HepG2 (cell line): ENCODE measurements around the gene SAMD4B. TPM values are rescaled to one million over a fixed set of nuclear protein-coding genes. Genes with fewer than 3 reads are reported as not detected.
A peak's percentile ranks its signal among the peaks of the same experiment; 100 is the strongest.

Source experiments
- ATF6 ChIP-seq: sonication (generic); formaldehyde crosslinking; conservative IDR thresholded peaks from 2 replicates; pipeline ENCODE4 v1.4.0; 2020; ENCODE audit warnings: missing genetic modification reagents
- CCDC6 ChIP-seq: sonication (generic); formaldehyde crosslinking; IDR thresholded peaks from 2 replicates; pipeline ENCODE4 v1.8.1; 2022; ENCODE audit warnings: mild to moderate bottlenecking, missing genetic modification reagents, moderate library complexity
- CREM ChIP-seq, 2 experiments: sonication (generic) in 1 of 2; formaldehyde crosslinking in 1 of 2; IDR thresholded peaks; 2 replicates each; pipeline versions ENCODE4 v1.4.0 to v1.6.1; 2016 to 2020; ENCODE audit warnings: antibody characterized with exemption in 1 of 2, mild to moderate bottlenecking in 1 of 2, missing genetic modification reagents in 1 of 2
- HBP1 ChIP-seq: IDR thresholded peaks from 2 replicates; pipeline ENCODE4 v1.6.1; 2016; ENCODE audit warnings: low read depth, control low read depth
- RFXANK ChIP-seq: IDR thresholded peaks from 2 replicates; pipeline ENCODE4 v1.6.1; 2016
- polyA plus RNA-seq, 8 experiments: library from polyadenylated mRNA; depleted of rRNA in 3 of 8; stranded (reverse) in 7 of 8; unstranded in 1 of 8; fragments of >200 nt; fragmentation: Illumina TruSeq in 4 of 8; extraction: Trizol in 4 of 8; gene quantifications; 2 replicates each; pipeline versions ENCODE4 v1.2.1 to v1.2.3, GENCODE V29; 2011 to 2016; ENCODE audit warnings: low read depth in 4 of 8, missing spikeins in 1 of 8, mixed read lengths in 1 of 8; ENCODE audit not compliant: insufficient read depth in 1 of 8
- total RNA-seq, 5 experiments: library from RNA; depleted of rRNA; stranded (reverse); fragments of >200 nt; fragmentation: Illumina TruSeq; extraction: Trizol; gene quantifications; 2 replicates each; pipeline ENCODE4 v1.2.3, GENCODE V29; 2016; ENCODE audit warnings: low read depth in 1 of 5
- TF ChIP-seq, protein P1 (sequence below), 2 experiments: sonication (generic) in 1 of 2; formaldehyde crosslinking in 1 of 2; IDR thresholded peaks; 2 replicates each; pipeline versions ENCODE4 v1.4.0 to v1.6.1; 2016 to 2020; ENCODE audit warnings: borderline replicate concordance in 1 of 2, low read depth in 1 of 2, mild to moderate bottlenecking in 1 of 2, missing genetic modification reagents in 1 of 2
- TF ChIP-seq, protein P2 (sequence below): IDR thresholded peaks from 2 replicates; pipeline ENCODE4 v1.4.0; 2020; ENCODE audit warnings: mild to moderate bottlenecking, missing genetic modification reagents
- TF ChIP-seq, protein P3 (sequence below): sonication (generic); formaldehyde crosslinking; IDR thresholded peaks from 2 replicates; pipeline ENCODE4 v1.5.1; 2020; ENCODE audit warnings: mild to moderate bottlenecking, missing genetic modification reagents
- TF ChIP-seq, protein P4 (sequence below): IDR thresholded peaks from 2 replicates; pipeline ENCODE4 v1.6.1; 2016; ENCODE audit warnings: missing biosample characterization, missing genetic modification reagents, low read depth

The SAMD4B gene
- total and polyA plus RNA-seq, 2 of the 13 experiments (the other 11 are each of a cell fraction or from before 2014, with no cell fraction given) = 26.0 to 31.8 TPM

DNA sequence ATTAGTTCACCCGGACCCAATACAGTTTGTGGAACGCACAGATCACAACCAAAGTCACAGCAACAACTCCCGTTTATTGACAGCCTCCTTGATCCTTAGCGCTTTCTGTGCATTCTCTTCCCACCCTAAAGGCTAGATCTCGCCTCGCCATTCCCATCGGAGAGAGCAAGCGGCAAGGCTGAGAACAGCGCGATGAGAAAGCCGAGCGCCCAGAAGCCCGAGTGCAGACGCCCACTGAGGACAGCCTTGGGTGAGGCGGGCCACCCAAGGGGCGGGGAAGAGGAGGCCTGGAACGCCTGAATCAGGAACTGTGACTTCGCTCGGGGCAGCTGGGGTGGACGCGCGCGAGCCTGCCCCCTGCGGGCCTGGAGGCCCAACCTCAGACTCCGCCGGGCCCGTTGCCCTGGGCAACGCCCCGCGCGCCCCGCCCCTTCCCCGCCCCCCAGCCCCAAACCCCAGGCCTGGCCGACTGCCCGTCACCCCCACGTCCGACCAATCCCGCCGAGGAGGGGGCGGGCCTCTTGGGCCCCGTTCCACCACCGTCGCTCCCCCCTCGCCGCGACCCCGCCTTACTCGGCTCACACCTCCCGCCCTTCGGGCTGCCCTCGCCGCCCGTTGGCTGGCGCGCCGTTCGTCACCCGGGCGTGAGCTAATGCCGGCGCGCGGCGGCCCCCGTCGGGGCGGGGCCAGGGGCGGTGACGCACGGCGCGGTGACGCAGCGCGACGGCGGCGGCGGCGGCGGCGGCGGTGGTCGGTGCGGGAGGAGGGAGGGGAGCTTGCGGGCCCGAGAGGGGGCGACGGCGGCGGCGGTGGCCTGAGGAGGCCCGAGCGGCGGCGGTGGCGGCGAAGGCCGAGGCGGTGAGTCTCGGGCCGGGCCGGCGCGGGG, at the start of gene SAMD4B (continued):
- TF ChIP-seq CCDC6 (no peak), ATF6 (no peak), RFXANK (CRISPR knock-in tag) (no peak), CREM (IDR thresholded peaks at IDR 0.05) (peak; percentile 58), CREM (CRISPR knock-in tag; IDR thresholded peaks at IDR 0.05) (no peak), HBP1 (CRISPR knock-in tag) (peak; percentile 81; the same call in 1 of the 2 replicates)
- TF ChIP-seq, protein P1, sequence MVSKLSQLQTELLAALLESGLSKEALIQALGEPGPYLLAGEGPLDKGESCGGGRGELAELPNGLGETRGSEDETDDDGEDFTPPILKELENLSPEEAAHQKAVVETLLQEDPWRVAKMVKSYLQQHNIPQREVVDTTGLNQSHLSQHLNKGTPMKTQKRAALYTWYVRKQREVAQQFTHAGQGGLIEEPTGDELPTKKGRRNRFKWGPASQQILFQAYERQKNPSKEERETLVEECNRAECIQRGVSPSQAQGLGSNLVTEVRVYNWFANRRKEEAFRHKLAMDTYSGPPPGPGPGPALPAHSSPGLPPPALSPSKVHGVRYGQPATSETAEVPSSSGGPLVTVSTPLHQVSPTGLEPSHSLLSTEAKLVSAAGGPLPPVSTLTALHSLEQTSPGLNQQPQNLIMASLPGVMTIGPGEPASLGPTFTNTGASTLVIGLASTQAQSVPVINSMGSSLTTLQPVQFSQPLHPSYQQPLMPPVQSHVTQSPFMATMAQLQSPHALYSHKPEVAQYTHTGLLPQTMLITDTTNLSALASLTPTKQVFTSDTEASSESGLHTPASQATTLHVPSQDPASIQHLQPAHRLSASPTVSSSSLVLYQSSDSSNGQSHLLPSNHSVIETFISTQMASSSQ (IDR thresholded peaks at IDR 0.05; ENCODE audit: low read depth) = no peak
- TF ChIP-seq, protein P1 (CRISPR knock-in tag; IDR thresholded peaks at IDR 0.05; ENCODE audit: borderline replicate concordance) = peak; percentile 63; the same call in 1 of the 2 replicates
- TF ChIP-seq, protein P2, sequence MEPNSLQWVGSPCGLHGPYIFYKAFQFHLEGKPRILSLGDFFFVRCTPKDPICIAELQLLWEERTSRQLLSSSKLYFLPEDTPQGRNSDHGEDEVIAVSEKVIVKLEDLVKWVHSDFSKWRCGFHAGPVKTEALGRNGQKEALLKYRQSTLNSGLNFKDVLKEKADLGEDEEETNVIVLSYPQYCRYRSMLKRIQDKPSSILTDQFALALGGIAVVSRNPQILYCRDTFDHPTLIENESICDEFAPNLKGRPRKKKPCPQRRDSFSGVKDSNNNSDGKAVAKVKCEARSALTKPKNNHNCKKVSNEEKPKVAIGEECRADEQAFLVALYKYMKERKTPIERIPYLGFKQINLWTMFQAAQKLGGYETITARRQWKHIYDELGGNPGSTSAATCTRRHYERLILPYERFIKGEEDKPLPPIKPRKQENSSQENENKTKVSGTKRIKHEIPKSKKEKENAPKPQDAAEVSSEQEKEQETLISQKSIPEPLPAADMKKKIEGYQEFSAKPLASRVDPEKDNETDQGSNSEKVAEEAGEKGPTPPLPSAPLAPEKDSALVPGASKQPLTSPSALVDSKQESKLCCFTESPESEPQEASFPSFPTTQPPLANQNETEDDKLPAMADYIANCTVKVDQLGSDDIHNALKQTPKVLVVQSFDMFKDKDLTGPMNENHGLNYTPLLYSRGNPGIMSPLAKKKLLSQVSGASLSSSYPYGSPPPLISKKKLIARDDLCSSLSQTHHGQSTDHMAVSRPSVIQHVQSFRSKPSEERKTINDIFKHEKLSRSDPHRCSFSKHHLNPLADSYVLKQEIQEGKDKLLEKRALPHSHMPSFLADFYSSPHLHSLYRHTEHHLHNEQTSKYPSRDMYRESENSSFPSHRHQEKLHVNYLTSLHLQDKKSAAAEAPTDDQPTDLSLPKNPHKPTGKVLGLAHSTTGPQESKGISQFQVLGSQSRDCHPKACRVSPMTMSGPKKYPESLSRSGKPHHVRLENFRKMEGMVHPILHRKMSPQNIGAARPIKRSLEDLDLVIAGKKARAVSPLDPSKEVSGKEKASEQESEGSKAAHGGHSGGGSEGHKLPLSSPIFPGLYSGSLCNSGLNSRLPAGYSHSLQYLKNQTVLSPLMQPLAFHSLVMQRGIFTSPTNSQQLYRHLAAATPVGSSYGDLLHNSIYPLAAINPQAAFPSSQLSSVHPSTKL = peak; percentile 66
- TF ChIP-seq, protein P3, sequence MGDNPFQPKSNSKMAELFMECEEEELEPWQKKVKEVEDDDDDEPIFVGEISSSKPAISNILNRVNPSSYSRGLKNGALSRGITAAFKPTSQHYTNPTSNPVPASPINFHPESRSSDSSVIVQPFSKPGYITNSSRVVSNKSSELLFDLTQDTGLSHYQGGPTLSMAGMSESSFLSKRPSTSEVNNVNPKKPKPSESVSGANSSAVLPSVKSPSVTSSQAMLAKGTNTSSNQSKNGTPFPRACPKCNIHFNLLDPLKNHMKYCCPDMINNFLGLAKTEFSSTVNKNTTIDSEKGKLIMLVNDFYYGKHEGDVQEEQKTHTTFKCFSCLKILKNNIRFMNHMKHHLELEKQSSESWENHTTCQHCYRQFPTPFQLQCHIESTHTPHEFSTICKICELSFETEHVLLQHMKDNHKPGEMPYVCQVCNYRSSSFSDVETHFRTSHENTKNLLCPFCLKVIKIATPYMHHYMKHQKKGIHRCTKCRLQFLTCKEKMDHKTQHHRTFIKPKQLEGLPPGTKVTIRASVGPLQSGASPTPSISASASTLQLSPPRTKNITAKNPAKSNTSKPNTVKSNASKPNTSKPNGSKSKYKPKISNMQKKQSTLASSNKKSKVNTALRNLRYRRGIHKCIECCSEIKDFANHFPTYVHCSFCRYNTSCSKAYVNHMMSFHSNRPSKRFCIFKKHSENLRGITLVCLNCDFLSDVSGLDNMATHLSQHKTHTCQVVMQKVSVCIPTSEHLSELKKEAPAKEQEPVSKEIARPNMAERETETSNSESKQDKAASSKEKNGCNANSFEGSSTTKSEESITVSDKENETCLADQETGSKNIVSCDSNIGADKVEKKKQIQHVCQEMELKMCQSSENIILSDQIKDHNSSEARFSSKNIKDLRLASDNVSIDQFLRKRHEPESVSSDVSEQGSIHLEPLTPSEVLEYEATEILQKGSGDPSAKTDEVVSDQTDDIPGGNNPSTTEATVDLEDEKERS (CRISPR knock-in tag) = peak; percentile 67; the same call in 1 of the 2 replicates
- TF ChIP-seq, protein P4, sequence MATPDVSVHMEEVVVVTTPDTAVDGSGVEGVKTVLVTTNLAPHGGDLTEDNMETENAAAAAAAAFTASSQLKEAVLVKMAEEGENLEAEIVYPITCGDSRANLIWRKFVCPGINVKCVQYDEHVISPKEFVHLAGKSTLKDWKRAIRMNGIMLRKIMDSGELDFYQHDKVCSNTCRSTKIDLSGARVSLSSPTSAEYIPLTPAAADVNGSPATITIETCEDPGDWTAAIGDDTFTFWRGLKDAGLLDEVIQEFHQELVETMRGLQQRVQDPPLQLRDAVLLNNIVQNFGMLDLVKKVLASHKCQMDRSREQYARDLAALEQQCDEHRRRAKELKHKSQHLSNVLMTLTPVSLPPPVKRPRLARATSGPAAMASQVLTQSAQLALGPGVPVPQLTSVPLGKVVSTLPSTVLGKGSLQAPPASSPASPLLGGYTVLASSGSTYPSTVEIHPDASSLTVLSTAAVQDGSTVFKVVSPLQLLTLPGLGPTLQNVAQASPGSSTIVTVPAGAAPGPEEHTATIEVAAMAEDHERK (CRISPR knock-in tag) = peak; percentile 81
